ENCODE measurements around the gene IFT88. TPM values are rescaled to one million over a fixed set of nuclear protein-coding genes. Genes with fewer than 3 reads are reported as not detected.
A peak's percentile ranks its signal among the peaks of the same experiment; 100 is the strongest.

IFT88 gene
- polyA plus RNA-seq, 3 donors, result 2.9 to 4.5 (median 4.1) TPM

GRCh38 chr13:20702530-20702914, 135.6 kb downstream of the IFT88 start:
- H3K36me3 ChIP-seq (replicated peaks in 1 of 2; ENCODE audit: control insufficient read depth in 1 of 2, insufficient read depth in 2 of 2, low read length in 2 of 2), result no peaks in the 10 kb centered on the region
- no peak overlapping the region for H3K9ac ChIP-seq (ENCODE audit: insufficient read depth, low read length, poor library complexity, severe bottlenecking)
- Mint-ChIP-seq H3K36me3 (peaks cover 0 to 2% of the 10 kb centered on the region in 2 donors), H3K9me3 (peaks cover 0 to 8% (median 4%) of the 10 kb centered on the region in 7 donors), H3K27ac (no peak overlapping the region), H3K4me3 (peak overlapping the region; percentile 94 to 98), H3K27me3 (ENCODE audit: low read depth in 3 of 3) (peaks cover 33 to 47% (median 45%) of the 10 kb centered on the region in 3 donors), H3K4me1 (peaks cover 19% of the 10 kb centered on the region)
- H3K4me1 ChIP-seq (ENCODE audit: control insufficient read depth in 1 of 2, insufficient read depth in 2 of 2, low read length in 2 of 2), result peaks cover 11 to 12% of the 10 kb centered on the region in 2 donors
- 0% methylated on average over 4 of the region's 9 CpGs for WGBS (ENCODE audit: insufficient coverage)
- peaks cover 22 to 30% of the 10 kb centered on the region in 2 donors for H3K27me3 ChIP-seq (ENCODE audit: control insufficient read depth in 2 of 2, insufficient read depth in 2 of 2, low read length in 2 of 2)
- H3K4me3 ChIP-seq (replicated peaks in 1 of 3; ENCODE audit: low read depth in 2 of 3, low read length in 3 of 3), result peak overlapping the region in 1 of 3 experiments; percentile 79
- intact Hi-C loops (cut with micrococcal nuclease), result no loop called here
- H2AFZ ChIP-seq (ENCODE audit: insufficient read depth, low read depth, low read length, poor library complexity, severe bottlenecking), result peak overlapping the region; percentile 86
- peak overlapping the region; percentile 96 for H3K4me2 ChIP-seq (replicated peaks; ENCODE audit: extremely low read depth, low read length, poor library complexity, severe bottlenecking)
- peak in 2 of 3 donors; percentile 28 to 29 for DNase-seq
- no peaks in the 10 kb centered on the region for H3K79me2 ChIP-seq (ENCODE audit: insufficient read depth, low read length)
- H4K20me1 ChIP-seq (ENCODE audit: insufficient read depth, low read length), result no peaks in the 10 kb centered on the region
- no peak for TF ChIP-seq CTCF (IDR thresholded peaks at IDR 0.05)
- H3K27ac ChIP-seq (ENCODE audit: low read depth in 1 of 2, low read length in 2 of 2), result no peak overlapping the region
- H3K9me3 ChIP-seq (replicated peaks in 1 of 2; ENCODE audit: control insufficient read depth in 1 of 2, insufficient read depth in 1 of 2, low read length in 2 of 2), result peaks cover 0 to 3% of the 10 kb centered on the region in 2 donors

GRCh38 chr13:20702915-20703779, 136.2 kb downstream of the IFT88 start, which contains the start of gene IL17D:
Gene IL17D, plus strand, starts transcription at chr13:20703699. Its CDS starts 303 bp downstream, at chr13:20704002.
- peaks cover 22 to 30% of the 10 kb centered on the region in 2 donors for H3K27me3 ChIP-seq (ENCODE audit: control insufficient read depth in 2 of 2, insufficient read depth in 2 of 2, low read length in 2 of 2)
- peak within 1 kb of the TSS; percentile 86 for H2AFZ ChIP-seq (ENCODE audit: insufficient read depth, low read depth, low read length, poor library complexity, severe bottlenecking)
- peak within 1 kb of the TSS; percentile 31 to 79 (median 49) for H3K4me3 ChIP-seq (replicated peaks in 1 of 3; ENCODE audit: low read depth in 2 of 3, low read length in 3 of 3)
- peaks cover 0 to 3% of the 10 kb centered on the region in 2 donors for H3K9me3 ChIP-seq (replicated peaks in 1 of 2; ENCODE audit: control insufficient read depth in 1 of 2, insufficient read depth in 1 of 2, low read length in 2 of 2)
- no peaks in the 10 kb centered on the region for H3K79me2 ChIP-seq (ENCODE audit: insufficient read depth, low read length)
- H3K9me3 Mint-ChIP-seq, result peaks cover 0 to 7% (median 4%) of the 10 kb centered on the region in 7 donors
- H3K4me3 Mint-ChIP-seq, result peak within 1 kb of the TSS; percentile 94 to 98
- H3K4me1 ChIP-seq (ENCODE audit: control insufficient read depth in 1 of 2, insufficient read depth in 2 of 2, low read length in 2 of 2), result peaks cover 11 to 12% of the 10 kb centered on the region in 2 donors
- no peaks in the 10 kb centered on the region for H4K20me1 ChIP-seq (ENCODE audit: insufficient read depth, low read length)
- no peak for DNase-seq
- peaks cover 0 to 2% of the 10 kb centered on the region in 2 donors for H3K36me3 Mint-ChIP-seq
- peaks cover 33 to 47% (median 45%) of the 10 kb centered on the region in 3 donors for H3K27me3 Mint-ChIP-seq (ENCODE audit: low read depth in 3 of 3)
- intact Hi-C loops (cut with micrococcal nuclease), result no loop called here
- no peaks in the 10 kb centered on the region for H3K36me3 ChIP-seq (replicated peaks in 1 of 2; ENCODE audit: control insufficient read depth in 1 of 2, insufficient read depth in 2 of 2, low read length in 2 of 2)
- WGBS (ENCODE audit: insufficient coverage), result under 1% methylated on average over 91 of the region's 94 CpGs
- TF ChIP-seq CTCF (IDR thresholded peaks at IDR 0.05), result no peak
- peak within 1 kb of the TSS; percentile 96 for H3K4me2 ChIP-seq (replicated peaks; ENCODE audit: extremely low read depth, low read length, poor library complexity, severe bottlenecking)
- no peak within 1 kb of the TSS for H3K27ac ChIP-seq (ENCODE audit: low read depth in 1 of 2, low read length in 2 of 2)
- H3K4me1 Mint-ChIP-seq, result peaks cover 15% of the 10 kb centered on the region
- peak within 1 kb of the TSS in 3 of 7 donors; percentile 25 to 63 (median 26) for H3K27ac Mint-ChIP-seq
- H3K9ac ChIP-seq (ENCODE audit: insufficient read depth, low read length, poor library complexity, severe bottlenecking), result peak within 1 kb of the TSS; percentile 33
